ENCODE data around the gene CYP11A1.

The CYP11A1 gene

GRCh38 chr15:74388363-74388951 is 21.0 kb upstream of the CYP11A1 start:
- H3K9ac ChIP-seq (ENCODE audit: low read depth, low read length, poor library complexity, severe bottlenecking), result peak overlapping the region; percentile 55
- peak overlapping the region; percentile 23 for H3K4me2 ChIP-seq (ENCODE audit: low read depth, low read length, poor library complexity, severe bottlenecking)
- no peak overlapping the region for H2AFZ ChIP-seq (ENCODE audit: low read length)
- H3K9me3 ChIP-seq (ENCODE audit: insufficient read depth, low read depth, low read length), result no peaks in the 10 kb centered on the region
- H3K9me2 ChIP-seq (replicated peaks; ENCODE audit: low read depth, low read length), result no peaks in the 10 kb centered on the region
- peaks cover 79% of the 10 kb centered on the region for H3K4me1 ChIP-seq (ENCODE audit: insufficient read depth, low read length, poor library complexity, severe bottlenecking)
- H3K79me2 ChIP-seq (ENCODE audit: insufficient read depth, low read length), result no peaks in the 10 kb centered on the region
- no peak overlapping the region for H3K4me3 ChIP-seq (ENCODE audit: low read length, poor library complexity, severe bottlenecking)
- no peaks in the 10 kb centered on the region for H4K20me1 ChIP-seq (ENCODE audit: insufficient read depth, low read length, poor library complexity, severe bottlenecking)
- no peaks in the 10 kb centered on the region for H3K36me3 ChIP-seq (ENCODE audit: insufficient read depth, low read length)
- no peaks in the 10 kb centered on the region; the same call in 1 of the 2 replicates for H3F3A ChIP-seq (ENCODE audit: low read depth)
- H3K27me3 ChIP-seq (ENCODE audit: insufficient read depth, low read length, poor library complexity, severe bottlenecking), result no peaks in the 10 kb centered on the region
- TF ChIP-seq EZH2phosphoT487 (IDR thresholded peaks at IDR 0.05; ENCODE audit: borderline replicate concordance) (no peak), CTCF (conservative IDR thresholded peaks at IDR 0.05; ENCODE audit: low read length) (no peak)

GRCh38 chr15:74387621-74388362 is 20.3 kb upstream of the CYP11A1 start:
- Histone ChIP-seq H3K9me3 (ENCODE audit: insufficient read depth, low read depth, low read length) (no peaks in the 10 kb centered on the region), H2AFZ (ENCODE audit: low read length) (no peak overlapping the region), H4K20me1 (ENCODE audit: insufficient read depth, low read length, poor library complexity, severe bottlenecking) (no peaks in the 10 kb centered on the region), H3K27me3 (ENCODE audit: insufficient read depth, low read length, poor library complexity, severe bottlenecking) (no peaks in the 10 kb centered on the region), H3K9me2 (replicated peaks; ENCODE audit: low read depth, low read length) (no peaks in the 10 kb centered on the region), H3K4me3 (ENCODE audit: low read length, poor library complexity, severe bottlenecking) (no peak overlapping the region), H3K9ac (ENCODE audit: low read depth, low read length, poor library complexity, severe bottlenecking) (peak overlapping the region; percentile 18), H3K4me2 (ENCODE audit: low read depth, low read length, poor library complexity, severe bottlenecking) (no peak overlapping the region), H3K79me2 (ENCODE audit: insufficient read depth, low read length) (no peaks in the 10 kb centered on the region), H3K36me3 (ENCODE audit: insufficient read depth, low read length) (no peaks in the 10 kb centered on the region), H3F3A (ENCODE audit: low read depth) (no peaks in the 10 kb centered on the region; the same call in 1 of the 2 replicates), H3K4me1 (ENCODE audit: insufficient read depth, low read length, poor library complexity, severe bottlenecking) (peaks cover 80% of the 10 kb centered on the region)
- TF ChIP-seq CTCF (conservative IDR thresholded peaks at IDR 0.05; ENCODE audit: low read length), result no peak
- TF ChIP-seq EZH2phosphoT487 (IDR thresholded peaks at IDR 0.05; ENCODE audit: borderline replicate concordance), result no peak

GRCh38 chr15:74387141-74387541 is 19.7 kb upstream of the CYP11A1 start:
- Histone ChIP-seq H3K79me2 (ENCODE audit: insufficient read depth, low read length) (no peaks in the 10 kb centered on the region), H4K20me1 (ENCODE audit: insufficient read depth, low read length, poor library complexity, severe bottlenecking) (no peaks in the 10 kb centered on the region), H3K4me3 (ENCODE audit: low read length, poor library complexity, severe bottlenecking) (no peak overlapping the region), H3K9ac (ENCODE audit: low read depth, low read length, poor library complexity, severe bottlenecking) (peak overlapping the region; percentile 18), H2AFZ (ENCODE audit: low read length) (no peak overlapping the region), H3K4me1 (ENCODE audit: insufficient read depth, low read length, poor library complexity, severe bottlenecking) (peaks cover 80% of the 10 kb centered on the region), H3K27me3 (ENCODE audit: insufficient read depth, low read length, poor library complexity, severe bottlenecking) (no peaks in the 10 kb centered on the region), H3K4me2 (ENCODE audit: low read depth, low read length, poor library complexity, severe bottlenecking) (no peak overlapping the region), H3K36me3 (ENCODE audit: insufficient read depth, low read length) (no peaks in the 10 kb centered on the region), H3F3A (ENCODE audit: low read depth) (no peaks in the 10 kb centered on the region; the same call in 1 of the 2 replicates), H3K9me2 (replicated peaks; ENCODE audit: low read depth, low read length) (no peaks in the 10 kb centered on the region), H3K9me3 (ENCODE audit: insufficient read depth, low read depth, low read length) (no peaks in the 10 kb centered on the region)
- TF ChIP-seq CTCF (conservative IDR thresholded peaks at IDR 0.05; ENCODE audit: low read length) (no peak), EZH2phosphoT487 (IDR thresholded peaks at IDR 0.05; ENCODE audit: borderline replicate concordance) (no peak)
